Cardiac septum (tissue), 1 donor: ENCODE results near the gene STRN. TPM values are rescaled to one million over a fixed set of nuclear protein-coding genes. Genes with fewer than 3 reads are reported as not detected.
A peak's percentile ranks its signal among the peaks of the same experiment; 100 is the strongest.
"Not testable (repeated sequence)": the region's sequence is repeated elsewhere in the genome, so short reads cannot be mapped to it uniquely, and the experiment has no call there.

Source experiments
- DNase-seq: peaks from one replicate; pipeline ENCODE4 v3.0.0-alpha.2; 2020; ENCODE audit warnings: low spot score
- intact Hi-C: fragments of 100-400 bp; cut with DNase I; formaldehyde crosslinking; loops from one replicate; pipeline ENCODE4 v1.14.0; 2022
- total RNA-seq: library from RNA; stranded (reverse); fragmentation: NEBNext Ultra II Directional; extraction: Animal tissue kit (Norgen Biotek cat#: 25700); gene quantifications from one replicate; pipeline ENCODE4 v1.2.1, GENCODE V29; 2021
- donor health status: DM: no; HTN: no; CAD: no.

STRN gene
- total RNA-seq, 1 donor from 2014 or later, result 78.0 TPM

DNA sequence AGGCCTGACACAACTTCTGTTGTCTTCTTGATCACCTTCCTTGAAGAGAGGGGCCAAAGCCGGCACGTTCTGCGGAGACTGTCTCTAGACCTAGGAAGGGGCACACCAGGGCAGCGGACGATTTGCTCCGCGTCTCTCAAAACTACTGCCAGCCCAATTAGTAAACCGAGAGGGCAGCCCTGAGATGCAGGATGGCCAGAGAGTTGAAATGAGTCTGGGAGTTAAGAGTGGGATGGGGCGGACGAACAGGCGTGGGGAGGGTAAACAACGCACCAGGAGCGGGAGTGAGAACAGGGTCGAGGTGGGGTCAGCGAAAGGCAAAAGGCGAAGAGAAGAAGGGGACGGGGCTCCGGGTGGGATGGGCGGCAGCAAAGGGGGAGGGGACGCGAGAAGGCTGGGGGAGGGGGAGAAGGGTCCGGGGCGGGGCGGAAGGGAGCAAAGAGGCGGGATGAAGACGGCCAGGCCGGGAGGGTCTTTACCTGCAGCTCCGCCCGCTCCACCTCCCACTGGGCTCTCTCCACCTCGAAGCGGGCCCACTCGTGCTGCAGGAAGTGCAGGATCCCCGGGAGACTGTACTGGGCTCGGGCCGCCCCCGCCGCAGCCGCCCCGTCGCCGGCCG is 476 bp downstream of the STRN start:
- intact Hi-C loops, result loop anchor here (5.0 kb wide), 1 partner anchor 51 kb away; no protein-coding TSS in a partner anchor
- DNase-seq, result peak; percentile 78

DNA sequence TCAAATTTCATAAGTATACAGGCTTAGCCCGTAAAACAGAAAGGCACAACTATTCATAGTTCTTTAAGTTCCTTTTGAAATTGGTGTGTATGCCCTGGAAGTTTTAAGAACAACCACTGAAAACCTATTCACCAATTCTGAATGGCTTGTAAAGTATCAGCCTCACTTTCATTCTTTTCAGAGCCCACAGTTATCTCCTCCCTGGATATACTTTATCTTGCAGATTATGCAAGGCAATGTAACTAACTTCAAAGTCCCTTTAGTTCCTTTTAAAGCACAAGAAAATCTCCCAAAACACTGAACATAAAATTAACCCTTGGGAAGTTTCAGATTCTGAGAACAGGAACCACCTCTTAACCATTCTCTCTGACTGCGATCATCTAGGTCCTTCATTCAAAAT is 1.1 kb downstream of the STRN start:
- intact Hi-C loops, result loop anchor here (5.0 kb wide), 1 partner anchor 52 kb away; no protein-coding TSS in a partner anchor

DNA sequence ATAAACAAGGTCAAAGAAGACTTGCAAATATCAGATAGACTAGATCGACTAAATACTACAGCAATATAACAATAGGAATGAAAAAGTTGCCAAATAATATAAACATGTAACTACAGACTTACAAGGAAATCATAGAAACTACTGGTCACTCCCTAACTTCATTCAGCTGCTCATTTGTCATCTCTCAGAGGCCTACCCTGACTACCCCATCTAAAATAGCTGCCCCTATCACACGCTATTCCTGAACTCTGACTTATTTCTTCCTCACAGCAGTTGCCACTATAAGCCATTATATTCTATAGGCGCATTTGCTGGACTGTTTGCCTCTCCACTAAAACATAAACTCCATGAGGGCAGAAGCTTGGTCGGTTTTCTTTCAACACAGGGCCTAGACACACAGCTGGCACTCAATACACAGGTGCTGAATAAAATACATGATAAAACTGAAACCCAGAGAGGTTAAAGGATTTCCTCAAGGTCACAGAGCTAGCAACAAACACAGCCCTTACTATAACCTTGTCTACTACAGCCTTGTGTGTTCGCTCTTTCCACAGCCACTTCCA is 1.8 kb downstream of the STRN start:
- intact Hi-C loops, result loop anchor here (5.0 kb wide), 1 partner anchor 53 kb away; no protein-coding TSS in a partner anchor
- DNase-seq, result no peak

More for the DNA sequence above, 1.1 kb downstream of the STRN start:
- DNase-seq, result no peak

DNA sequence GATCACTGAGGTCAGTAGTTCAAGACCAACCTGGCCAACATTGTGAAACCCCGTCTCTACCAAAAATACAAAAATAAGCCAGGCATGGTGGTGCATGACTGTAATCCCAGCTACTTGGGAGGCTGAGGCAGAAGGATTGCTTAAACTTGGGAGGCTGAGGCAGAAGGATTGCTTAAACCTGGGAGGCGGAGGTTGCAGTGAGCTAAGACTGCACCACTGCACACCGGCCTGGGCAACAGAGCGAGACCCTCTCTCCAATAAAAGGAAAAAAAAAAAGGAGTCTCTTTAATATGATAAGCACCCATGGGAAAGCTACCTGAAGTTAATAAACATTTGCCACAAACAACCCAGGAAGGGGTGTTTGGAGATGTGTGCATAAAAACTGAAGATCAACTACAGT is 2.6 kb downstream of the STRN start:
- intact Hi-C loops, result no loop called here

DNA sequence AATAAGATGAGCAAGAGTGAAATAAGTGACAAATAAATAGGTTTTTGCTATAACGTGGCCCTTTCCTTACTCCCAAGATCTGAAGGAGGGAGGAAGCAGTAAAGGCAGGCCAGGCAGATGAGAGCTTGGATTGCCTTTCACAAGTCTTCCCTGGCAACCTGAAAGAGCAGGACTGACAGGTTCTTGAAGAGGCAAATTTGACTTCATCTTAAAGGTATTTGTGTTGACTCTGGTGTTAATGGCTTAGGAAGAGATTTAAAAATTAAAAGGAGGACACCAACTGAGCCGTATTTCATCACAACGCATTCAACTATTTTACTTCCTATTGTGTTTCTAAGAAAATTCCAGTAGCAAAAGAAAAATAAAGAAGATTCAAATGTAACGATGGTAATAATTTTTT is 3.2 kb downstream of the STRN start:
- intact Hi-C loops, result no loop called here
- no peak for DNase-seq

More for the DNA sequence above, 2.6 kb downstream of the STRN start:
- no peak for DNase-seq

DNA sequence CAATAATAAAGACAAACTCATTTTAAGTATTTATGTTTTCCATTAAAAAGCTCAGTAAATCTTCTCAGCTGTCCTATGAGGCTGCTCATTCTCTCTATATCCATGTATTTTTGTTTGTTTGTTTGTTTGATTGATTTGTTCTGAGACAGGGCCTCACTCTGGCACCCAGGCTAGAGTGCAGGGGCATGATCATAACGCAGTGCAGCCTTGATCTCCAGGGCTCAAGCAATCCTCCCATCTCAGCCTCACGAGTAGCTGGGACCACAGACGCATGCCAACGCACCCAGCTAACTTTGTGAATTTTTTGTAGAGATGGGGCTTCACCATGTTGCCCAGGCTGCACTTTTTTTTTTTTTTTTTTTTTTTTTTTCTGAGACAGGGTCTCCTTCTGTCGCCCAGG is 5.6 kb downstream of the STRN start:
- intact Hi-C loops, result no loop called here
- DNase-seq, result no peak

DNA sequence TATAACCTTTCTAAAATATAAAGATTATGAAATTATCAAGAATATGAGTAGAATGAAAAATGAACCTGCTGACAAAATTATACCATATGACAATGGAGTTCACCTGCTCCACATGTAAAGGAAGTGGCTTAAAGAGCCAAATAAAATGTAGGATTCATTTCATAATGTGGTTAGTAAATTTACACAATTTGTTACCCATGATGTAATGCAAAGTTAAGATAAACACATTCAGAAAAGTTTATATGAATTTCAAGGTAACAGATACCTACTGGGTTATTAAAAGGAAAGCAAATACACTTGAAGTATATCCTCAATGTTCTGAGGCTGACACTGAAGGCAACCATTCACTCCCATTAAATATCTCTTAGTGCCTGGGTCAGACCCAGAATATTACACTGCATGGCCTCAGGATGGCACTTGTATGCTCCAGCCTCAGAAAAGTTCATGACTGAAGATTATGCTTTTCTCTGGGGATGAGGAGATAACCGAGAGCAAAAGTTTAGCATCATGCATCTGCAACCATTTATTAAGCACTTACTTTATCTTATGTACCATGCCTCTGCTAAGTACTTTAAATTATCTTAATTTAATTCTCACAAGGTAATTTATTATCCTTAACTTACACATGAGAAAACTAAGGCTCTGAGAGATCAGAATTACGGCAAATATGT is 6.2 kb downstream of the STRN start:
- no peak for DNase-seq
- intact Hi-C loops, result no loop called here

DNA sequence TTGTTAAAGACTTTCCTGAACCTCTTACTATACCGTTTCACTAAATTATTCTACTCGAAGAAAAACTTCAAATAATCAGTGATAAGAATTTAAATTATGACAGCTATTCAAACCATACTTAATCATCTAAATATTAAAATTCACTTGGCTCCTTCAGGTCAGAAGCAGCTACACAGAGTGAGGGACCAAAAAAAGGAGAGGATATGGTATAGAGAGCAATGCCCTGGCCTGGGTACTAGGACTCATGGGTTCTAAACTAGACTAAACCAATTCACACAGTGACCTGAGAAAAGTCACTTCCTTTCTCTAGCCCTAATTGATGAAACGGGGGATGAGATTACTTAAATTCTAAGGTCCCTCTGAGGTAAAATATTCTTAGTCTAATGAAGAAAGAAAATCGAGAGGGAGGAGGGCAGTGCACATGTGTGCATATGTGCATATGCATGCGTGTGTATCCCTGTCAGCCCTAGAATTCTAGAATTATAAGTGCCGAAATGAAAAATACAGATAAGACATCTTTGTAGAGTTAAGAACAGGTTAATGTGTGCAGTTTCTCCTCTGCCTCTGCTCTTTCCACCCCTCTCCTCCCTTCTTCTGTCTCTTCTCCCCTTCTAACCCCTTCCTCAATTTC is 11.2 kb downstream of the STRN start:
- intact Hi-C loops, result no loop called here
- DNase-seq, result no peak

DNA sequence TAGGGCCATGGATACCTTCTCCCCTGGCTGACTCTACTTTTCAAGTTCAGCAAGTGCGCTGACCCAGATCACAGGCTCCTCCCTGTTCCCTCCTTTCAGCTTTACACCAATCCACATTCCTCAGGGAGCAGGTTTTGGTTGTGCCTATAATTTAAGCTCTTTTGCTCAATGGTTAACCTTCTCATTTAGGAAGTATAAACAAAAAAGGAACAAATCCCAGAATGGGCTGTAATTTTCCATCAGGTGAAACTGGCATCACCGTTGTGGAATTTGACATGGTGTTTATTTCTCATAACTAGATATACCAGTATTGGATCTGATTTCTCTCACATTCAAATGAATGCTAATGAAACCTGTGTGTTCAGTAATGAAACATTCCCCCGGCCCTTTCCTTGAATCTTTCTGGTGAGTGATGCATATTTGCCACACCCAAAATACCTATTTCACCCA is 13.6 kb downstream of the STRN start:
- intact Hi-C loops, result no loop called here
- DNase-seq, result no peak

DNA sequence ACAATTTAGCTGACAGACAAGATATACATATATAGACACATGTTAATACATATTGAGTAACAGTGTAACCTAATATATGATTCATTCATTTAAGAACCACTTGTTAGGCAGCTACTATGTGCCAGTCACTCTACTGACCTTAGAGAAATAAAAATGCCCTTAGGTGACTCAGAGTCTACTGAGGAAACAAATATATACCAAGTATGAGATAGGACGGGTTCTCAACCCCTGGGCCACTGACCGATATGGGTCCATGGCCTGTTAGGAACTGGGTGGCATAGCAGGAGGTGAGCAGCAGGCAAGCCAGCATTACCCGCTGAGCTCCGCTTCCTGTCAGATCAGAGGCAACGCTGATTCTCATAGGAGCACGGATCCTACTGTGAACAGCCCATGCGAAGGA is 14.8 kb downstream of the STRN start:
- intact Hi-C loops, result no loop called here
- DNase-seq, result no peak

DNA sequence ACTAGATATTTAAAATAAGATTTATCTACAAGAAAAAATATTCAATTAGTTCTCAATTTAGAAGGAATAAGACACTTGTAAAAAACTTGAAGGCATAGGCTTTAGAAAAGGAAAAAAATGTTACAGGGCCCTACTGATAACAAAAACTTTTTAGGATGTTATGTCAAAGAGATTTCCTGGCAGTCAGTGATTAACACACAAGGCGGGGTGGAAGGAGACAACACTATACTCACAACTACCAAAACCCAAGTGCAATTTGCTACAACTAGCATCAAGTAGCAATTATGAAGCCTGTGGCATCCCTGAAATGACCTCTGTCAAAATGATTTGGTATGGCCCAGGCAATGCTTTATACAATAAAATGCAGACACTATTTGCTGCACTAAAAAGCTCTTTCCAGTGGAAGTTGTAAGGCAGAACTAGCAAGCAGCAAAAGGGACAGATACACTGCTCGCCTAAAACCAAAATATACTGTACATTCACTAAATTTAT is 15.3 kb downstream of the STRN start:
- intact Hi-C loops, result no loop called here
- no peak for DNase-seq

DNA sequence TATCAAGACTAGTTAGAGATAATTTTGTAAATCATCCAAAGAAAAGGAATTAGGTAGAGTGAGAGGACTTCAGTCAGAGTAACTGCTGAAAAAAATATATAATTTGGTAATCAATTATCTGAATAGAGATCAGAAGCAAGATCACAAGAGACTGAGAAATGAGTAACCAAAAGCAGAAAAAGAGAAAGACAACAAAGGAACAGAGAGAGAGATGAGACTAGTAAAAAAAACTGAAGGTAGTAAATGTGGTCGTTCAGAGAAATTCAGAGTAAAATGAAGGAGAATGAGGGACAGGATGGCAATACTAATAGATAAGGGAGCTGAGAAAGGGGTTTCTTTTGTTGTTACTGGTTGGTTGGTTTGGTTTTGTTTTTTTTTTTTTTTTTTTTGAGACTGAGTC is 16.5 kb downstream of the STRN start:
- intact Hi-C loops, result no loop called here
- DNase-seq, result no peak

DNA sequence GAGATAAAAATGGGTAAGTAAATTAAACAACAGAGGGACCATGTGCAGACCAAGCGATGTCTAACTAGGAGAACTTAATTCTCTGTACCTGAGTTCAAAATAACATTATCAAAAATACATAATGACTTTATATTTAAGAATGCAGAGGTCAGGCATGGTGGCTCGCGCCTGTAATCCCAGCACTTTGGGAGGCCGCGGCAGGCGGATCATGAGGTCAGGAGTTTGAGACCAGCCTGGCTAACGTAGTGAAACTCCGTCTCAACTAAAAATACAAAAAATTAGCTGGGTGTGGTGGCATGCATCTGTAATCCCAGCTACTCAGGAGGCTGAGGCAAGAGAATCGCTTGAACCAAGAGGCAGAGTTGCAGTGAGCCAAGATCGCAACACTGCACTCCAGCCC is 21.1 kb downstream of the STRN start:
- DNase-seq, intact Hi-C loops: not testable (repeated sequence)

DNA sequence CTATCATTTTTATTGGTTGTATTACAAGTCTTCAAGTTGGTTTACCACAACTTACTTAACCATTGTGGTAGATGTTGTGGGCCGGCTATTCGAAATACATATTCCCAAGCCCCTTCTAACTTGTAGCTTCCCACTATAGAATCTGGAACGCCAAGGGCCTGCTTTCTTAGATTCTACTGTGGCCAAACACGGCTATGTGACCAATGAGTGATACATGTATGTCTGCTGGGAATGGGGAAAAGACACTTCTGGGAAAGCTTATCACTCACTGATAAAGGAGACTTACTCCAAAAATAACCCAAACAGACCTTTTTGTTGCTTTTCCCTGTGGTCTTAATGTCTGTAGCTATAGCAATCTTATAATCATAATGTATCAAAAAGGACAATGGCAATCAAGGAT is 24.5 kb downstream of the STRN start:
- intact Hi-C loops, result no loop called here
- no peak for DNase-seq

DNA sequence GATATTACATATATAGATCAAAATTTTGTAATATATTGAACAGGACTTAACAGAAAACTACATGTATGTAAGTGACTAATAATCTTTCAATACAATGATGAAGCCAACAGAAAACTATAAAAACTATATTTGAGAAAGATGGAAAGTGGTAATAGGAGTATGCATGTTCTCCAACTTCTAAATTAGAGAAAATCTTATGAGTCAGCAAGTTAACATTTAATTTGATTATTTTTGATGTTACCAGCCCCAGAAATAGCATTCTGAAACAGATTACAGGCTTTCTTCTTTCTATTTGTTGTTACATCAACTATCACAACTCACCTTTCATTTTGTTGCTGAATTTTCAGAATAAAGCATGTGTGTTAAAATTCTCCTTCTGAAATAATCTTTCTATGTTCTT is 29.8 kb downstream of the STRN start:
- DNase-seq, intact Hi-C loops: not testable (repeated sequence)

DNA sequence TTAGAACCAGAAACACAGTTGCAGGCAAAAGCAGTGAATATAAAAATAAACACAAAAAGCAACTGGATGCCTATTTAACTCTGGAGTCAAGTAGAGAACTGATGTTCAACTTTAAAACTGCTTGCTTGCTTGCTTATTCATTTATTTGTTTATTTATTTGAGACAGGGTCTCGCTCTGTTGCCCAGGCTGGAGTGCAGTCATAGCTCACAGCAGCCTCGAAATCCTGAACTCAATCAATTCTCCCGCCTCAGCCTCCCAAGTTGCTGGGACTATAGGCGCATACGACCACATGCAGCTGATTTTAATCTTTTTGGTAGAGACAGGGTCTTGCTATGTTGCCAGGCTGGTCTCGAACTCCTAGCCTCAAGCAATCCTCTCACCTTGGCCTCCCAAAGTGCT is 34.6 kb downstream of the STRN start:
- DNase-seq, intact Hi-C loops: not testable (repeated sequence)

DNA sequence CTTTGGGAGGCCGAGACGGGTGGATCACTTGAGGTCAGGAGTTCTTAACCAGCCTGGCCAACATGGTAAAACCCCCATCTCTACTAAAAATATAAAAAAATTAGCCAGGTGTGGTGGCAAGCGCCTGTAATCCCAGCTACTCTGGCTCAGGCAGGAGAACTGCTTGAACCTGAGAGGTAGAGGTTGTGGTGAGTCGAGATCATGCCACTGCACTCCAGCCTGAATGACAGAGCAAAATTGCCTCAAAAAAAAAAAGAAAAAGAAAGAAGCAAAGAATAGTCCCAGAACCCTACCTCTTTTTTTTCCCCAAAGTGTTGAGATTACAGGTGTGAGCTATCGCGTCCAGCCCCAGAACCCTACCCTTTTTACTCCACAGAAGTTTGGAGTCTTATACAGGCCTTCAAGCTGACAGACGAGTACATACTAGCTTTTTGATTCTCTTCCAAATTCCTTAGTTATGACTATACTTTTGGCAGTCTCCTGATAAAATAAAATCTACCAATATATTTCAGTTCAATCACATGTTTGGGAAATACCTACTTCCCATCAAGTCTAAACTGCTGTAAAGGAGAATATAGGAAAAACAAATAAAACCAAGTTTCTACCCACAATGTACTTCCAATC is 35.4 kb downstream of the STRN start:
- DNase-seq, intact Hi-C loops: not testable (repeated sequence)

DNA sequence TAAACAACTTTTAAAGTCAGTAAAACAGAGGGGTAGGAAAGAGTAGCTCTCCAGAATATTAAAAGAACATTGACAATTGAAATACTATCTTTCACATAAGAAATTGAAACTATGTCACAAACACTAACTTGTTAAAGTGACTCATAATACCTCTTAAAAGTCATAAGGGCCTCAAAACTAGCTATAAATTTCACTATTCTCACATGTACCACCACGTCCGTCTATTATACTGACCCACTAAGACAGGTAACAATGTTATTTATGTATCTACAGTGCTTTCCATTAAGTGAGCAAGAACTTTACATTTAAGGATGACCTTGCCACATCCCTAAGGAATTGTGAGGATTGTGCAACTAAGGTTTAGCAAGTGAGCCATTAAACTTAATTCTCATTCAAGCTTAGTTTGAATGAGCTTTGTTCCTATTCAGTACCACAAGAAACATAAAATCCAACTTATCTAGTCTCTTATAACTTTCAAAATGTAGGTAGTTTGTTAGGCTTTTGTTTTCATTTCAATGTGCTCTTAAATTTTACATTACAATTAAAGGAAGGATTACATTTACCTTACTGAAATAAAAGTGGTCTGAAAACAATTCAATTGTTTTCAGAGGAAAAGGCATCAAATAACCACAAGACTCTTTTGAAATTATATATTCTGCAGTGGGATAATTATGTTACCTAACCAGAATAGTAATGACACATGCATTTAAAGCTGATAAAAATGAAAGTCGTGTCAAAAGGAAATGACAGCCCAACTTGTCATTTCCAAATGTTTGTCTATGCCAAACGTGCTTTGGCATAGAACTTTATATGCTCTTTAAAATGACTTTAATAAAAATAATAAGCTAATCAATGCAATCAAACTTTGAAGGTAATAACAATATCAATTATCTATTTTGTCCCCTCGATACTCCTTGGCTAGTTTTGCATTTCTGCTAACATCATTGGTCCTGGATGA is 39.9 kb downstream of the STRN start:
- intact Hi-C loops, DNase-seq: not testable (repeated sequence)

DNA sequence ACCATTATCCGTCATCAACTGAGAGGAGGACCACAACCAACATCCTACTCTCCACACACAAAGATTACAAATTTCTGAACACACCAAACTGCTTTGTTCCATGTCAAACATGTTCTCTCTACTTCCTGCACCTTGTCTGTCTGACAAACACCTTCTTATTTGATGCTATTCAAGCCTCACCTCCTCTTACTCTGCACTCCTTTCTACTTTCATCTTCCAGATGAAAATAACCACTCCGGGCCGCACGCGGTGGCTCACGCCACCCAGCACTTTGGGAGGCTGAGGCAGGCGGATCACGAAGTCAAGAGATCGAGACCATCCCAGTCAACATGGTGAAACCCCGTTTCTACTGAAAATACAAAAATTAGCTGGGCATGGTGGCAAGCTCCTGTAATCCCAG is 43.7 kb downstream of the STRN start:
- intact Hi-C loops, DNase-seq: not testable (repeated sequence)
